Measurements from ENCODE around the gene CACNA1I.

The CACNA1I gene

GRCh38 chr22:39678862-39679490 lies 108.4 kb downstream of the CACNA1I start:
- no peak for DNase-seq

DNA sequence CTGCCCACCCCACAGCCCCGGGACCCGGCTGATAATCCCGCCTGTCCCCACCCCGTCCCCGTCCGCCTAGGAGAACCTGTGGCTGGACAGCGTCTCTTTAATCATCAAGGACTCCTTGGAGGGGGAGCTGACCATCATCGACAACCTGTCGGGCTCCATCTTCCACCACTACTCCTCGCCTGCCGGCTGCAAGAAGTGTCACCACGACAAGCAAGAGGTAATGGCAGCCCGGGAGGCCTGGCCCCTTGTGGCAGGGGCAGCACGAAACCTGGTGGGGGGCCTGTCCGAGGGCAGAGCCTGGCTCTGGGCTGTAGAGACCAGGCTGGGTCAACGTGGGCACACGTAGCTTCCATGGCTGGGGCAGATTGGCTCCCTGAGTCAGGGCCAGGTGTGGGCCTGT lies 109.1 kb downstream of the CACNA1I start:
- DNase-seq: no peak

GRCh38 chr22:39680486-39680885 lies 109.9 kb downstream of the CACNA1I start:
- no peak for DNase-seq

DNA sequence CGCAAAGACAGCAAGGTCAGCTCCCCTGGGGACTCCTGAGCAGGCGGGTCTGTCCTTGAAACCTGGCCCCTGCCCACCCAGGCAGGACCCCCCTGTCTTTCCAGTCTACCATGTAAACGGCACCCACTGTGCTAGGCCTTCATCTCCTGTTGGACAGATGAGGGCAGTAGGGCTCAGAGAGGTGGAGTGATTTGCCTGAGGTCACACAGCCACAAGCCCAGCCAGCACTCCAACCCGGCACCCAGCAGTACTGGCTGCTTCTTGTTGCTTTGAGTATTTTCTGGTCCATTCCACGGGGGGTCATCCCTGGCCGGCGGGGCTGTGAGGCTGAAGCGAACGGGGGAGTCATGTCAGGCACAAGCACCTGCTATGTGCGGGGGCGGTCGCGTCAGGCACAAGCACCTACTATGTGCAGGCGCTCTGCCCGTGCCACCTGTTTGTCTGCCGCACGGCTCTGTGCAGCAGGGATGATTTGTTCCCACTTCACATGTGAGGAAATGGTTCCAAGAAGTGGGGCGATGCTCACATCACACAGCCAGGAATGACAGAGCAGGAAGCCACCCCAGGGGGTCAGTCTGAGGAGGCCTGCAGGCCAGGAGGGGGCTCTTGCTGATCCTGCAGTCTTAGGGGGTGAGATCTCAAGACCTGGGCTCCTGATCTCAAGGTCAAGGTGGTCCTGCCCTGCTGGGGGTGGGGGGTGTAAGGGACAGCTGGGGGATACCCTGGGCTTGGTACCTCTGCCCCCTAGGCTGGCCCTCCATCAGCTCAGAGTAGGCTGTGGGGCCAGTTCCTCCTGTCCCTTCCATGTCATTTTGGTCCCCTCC lies 110.7 kb downstream of the CACNA1I start:
- DNase-seq: no peak

- no peak for DNase-seq
Measured at GRCh38 chr22:39682994-39683393, 112.4 kb downstream of the CACNA1I start.

- DNase-seq: no peak
Measured at GRCh38 chr22:39683639-39684038, 113.1 kb downstream of the CACNA1I start.

DNA sequence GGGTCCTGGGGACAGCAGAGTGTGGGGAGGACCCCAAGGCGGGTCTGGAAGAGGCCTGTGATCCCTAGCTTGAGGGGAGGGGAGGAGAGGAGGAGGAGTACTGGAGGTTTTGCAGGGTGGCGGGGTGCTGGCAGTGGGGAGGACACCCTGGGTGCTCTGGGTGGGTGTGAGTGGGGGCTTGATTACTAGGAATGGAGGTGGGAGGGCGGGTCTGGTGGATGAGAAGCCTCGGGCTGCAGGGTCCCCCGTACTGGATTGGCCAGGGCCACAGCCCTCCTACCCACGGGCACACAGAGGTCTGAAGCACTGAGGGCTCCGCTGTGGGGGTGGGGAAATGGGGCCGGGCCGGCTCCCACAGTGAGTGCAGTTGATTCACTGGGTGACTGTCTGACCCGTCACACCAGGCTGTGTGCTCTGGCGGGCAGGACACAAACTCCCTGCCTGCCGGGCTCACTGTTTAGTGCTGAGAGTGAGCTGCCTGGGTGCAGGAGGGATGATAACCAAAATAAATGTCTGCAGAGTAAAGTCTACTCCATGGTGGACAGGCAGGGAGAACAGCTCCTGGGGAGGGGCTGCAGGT lies 114.2 kb downstream of the CACNA1I start:
- no peak for DNase-seq

- no peak for DNase-seq
Measured at GRCh38 chr22:39685336-39686177, 115.0 kb downstream of the CACNA1I start.

GRCh38 chr22:39686178-39686620 lies 115.6 kb downstream of the CACNA1I start:
- DNase-seq: no peak

- DNase-seq: no peak
Measured at GRCh38 chr22:39686776-39687525, 116.4 kb downstream of the CACNA1I start.

DNA sequence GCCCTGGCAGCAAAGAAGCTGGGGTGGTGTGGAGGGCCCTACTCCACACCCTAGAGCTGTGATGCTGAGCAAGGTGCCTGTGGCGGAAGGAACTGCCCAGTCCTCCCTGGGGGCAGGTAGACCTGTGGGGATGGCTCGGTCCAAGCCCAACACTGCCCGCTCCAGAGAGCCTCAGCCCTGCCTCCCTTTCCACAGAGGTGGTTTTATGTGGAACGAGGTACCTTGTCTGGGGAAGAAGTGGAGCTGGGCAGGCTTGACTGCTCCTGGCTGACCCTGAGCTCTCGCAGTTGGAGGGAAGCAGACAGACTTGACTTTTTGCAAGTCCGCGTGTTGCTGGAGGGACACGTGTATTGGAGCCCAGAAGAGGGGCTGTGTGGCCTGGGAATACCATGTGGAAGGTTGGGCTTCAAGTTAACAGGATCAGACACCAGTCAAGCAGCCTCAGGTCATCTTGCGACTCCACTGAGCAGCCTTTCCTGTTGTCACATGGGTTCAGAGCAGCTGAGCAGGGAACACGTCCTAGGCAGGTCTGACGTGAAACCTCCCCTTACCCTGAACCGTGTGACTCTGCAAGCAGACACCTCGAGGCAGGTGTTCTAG lies 117.7 kb downstream of the CACNA1I start:
- no peak for DNase-seq

DNA sequence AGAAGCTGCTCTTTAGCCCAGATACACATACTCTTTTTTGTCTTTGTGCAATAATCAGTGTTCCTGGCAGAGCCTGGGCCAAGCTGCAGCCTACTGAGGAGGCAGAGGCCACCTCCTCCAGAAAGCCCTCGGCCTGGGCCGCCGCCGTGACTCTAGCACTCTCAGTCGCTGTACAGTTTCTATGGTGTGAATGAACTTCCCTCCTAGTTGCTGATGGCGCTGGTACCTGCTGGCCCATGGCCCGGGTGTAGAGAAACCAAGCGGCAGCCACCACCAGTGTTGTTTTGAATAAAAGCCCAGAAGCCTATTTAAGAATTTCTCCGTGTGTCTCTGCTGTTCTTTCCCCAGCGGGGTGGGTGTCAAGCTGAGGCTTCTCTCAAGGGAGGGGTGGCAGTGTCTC lies 118.9 kb downstream of the CACNA1I start:
- no peak for DNase-seq

- peak; percentile 31 for DNase-seq
Measured at GRCh38 chr22:39690881-39691605, 120.5 kb downstream of the CACNA1I start.

DNA sequence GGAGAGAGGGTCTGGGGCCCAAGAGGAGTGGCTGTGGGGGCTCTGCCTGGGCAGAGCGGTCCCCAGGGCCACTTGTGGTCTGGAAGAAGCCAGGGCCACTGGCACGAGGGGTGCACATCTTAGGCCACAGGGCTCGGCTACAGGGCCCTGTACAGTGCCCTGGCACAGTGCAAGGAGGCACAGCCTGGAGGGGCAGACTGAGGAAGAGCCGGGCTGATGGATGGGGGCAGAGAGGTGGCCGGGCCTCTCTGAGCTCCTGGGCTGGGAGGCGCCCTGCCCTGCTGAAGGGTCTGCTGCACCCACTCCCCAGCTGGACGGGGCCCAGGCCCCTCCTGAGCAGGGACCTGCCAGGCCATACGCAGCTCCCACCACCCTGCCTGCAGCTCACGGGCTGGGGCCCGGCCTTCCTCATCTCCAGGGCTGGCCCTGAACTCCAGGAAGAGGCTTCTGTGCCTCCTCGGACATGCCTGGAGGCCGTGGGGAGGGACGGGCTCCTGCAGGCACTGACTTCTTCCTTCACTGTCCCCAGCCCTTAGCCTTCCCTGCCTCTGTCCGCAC lies 123.5 kb downstream of the CACNA1I start:
- no peak for DNase-seq

DNA sequence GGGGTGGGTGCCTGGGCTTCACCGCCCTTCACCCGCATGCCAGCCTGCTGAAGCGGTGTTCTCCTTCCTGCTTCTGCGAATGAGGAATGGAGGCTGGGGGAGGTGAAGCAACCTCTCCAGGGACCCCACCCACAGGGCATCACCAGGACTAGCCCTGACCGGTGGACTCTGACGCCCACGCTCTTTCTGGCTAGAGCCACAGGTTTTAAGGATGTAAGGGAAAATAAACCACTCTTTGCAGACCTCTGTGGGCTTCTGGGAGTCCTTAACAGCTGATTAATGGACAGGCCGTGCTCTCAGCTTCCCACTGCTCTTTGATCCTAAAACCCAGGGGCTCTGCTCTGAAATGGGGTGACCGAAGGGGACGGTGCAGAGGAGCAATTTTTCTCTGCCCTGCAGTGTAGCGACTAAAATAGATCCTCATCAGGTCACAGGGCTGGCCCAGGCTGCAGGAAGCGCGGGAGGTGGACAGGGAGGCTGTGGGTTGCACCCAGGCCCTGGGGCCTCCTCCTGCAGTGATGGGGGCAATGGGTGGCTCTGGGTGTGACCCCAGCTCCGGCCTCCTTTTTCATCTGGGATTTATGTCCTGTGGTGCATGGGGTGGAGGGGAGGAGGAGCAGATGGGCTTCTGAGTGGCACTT lies 127.4 kb downstream of the CACNA1I start:
- no peak for DNase-seq

DNA sequence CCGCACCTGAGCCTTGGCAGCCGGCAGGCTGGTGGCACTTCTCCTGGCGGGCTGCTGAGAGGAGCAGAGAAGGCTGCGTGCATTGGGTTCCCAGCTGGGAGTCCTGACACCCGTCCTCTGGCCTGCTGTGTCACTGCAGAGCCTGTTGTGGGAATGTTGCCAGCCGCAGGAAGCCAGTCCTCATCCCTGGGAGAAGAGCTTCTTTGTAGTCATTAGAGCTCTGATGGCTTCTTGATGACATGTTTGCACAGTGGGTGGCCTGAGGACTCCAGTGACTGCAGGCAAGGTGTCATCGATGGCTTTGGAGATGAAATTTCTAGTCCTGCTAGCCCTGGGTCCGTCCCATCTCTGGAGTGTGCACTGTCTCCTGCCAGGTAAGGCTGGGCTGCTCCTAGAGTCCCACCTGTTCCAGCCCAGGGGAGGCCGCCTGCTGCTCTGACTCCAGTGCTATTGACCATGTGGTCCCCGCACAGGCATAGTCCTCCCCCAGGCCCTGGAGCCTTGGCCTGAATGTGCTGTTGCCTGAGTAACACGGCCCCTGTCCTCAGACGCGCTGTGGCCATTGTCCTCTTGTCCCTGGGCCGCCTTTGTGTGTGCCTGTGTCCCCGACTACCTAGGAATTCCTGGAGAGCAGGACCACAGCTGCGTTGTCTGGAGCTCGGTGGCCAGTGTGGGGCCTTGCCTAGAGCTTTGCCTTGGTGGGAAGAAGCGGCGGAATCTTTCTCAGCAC lies 129.2 kb downstream of the CACNA1I start:
- DNase-seq: no peak

- DNase-seq: no peak
Measured at GRCh38 chr22:39700565-39700964, 130.0 kb downstream of the CACNA1I start.

- DNase-seq: no peak
Measured at GRCh38 chr22:39703091-39703490, 132.5 kb downstream of the CACNA1I start.

- DNase-seq: no peak
Measured at GRCh38 chr22:39703928-39704639, 133.5 kb downstream of the CACNA1I start.

Measured in stimulated activated CD4-positive, alpha-beta T cell treated with anti-CD3 and anti-CD28 coated beads, Interleukin-4, amount 100 ng/mL, for 24 hours (primary cell).